ENCODE measurements around the gene C2CD2.
"Not testable (repeated sequence)": the region's sequence is repeated elsewhere in the genome, so short reads cannot be mapped to it uniquely, and the experiment has no call there.

Gene C2CD2

GRCh38 chr21:41957991-41958766 is 4.4 kb upstream of the C2CD2 start:
- peak; percentile 78 for DNase-seq (ENCODE audit: low spot score)

DNA sequence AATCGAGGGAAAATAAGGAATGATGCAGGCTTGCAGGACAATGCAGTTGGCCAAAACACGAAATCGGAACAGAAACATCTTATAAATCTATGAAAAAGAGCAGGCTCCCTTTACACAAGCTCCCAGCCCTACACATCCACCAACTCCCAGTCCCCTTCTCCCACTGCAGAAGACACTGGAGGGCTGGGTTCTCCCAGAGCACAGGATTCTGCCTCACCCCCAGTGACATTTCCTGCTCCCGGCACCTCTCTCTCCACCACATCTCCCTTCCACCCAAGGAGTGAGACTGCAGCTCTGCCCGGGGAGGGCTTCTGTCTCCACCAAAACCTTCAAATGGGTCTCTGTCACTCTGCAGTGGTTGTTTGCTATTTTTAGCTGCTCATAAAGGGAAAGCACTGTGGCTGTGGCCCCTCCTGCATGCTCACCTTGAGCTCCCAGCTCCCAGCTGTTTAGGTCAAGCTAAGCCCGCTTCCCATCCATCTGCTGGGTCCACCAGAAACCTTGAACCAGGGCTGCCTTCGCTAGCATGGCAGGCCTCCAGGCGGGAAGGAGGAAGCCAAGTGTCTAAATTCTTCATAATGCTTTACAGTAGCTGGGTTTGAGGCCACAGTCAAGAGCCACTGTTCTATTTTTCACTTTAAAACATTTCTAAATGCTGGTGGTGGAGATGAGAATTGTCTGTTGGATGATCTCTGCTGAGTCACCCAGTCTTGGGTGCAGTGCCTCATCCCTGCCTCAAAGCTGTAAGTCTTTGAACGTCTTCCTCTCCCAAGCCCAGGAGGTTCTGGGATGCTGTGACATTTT is 3.3 kb upstream of the C2CD2 start:
- peak; percentile 66 for DNase-seq (ENCODE audit: low spot score)

GRCh38 chr21:41955516-41955915 is 1.7 kb upstream of the C2CD2 start:
- DNase-seq (ENCODE audit: low spot score) = no peak

GRCh38 chr21:41954654-41955499 is 1.1 kb upstream of the C2CD2 start:
- no peak for DNase-seq (ENCODE audit: low spot score)

DNA sequence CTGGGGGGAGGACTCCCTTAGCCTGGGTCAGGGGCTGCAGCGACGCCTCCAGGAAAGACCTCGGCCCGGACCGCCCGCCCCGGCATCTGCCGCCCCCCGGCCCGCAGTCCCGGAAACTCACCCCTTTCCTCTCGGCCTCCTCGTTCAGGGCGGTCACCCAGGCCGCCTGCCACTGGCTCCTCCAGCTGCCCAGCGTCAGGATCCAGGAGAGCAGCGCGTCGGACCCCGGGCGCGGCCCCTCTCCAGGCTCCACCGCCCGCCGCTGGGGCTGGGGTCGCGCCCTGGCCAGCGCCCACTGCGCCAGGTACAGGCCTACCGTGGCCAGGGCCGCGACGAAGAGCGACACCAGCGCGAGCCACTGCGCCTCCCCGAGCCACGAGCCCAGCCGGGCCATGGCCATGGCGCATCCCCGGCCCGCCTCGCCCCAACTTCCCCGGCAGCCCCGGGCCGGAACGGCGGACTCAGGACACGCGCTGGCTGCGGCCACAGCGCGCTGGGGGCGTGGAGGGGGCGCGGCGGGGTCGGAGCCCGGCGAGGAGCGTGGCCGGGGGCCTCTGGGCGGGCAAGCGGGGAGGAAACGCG is 478 bp downstream of the C2CD2 start:
- DNase-seq (ENCODE audit: low spot score) = no peak

- no peak for DNase-seq (ENCODE audit: low spot score)
Measured at GRCh38 chr21:41952568-41953248, 1.1 kb downstream of the C2CD2 start.

GRCh38 chr21:41951876-41952567 is 1.8 kb downstream of the C2CD2 start:
- DNase-seq (ENCODE audit: low spot score) = no peak

DNA sequence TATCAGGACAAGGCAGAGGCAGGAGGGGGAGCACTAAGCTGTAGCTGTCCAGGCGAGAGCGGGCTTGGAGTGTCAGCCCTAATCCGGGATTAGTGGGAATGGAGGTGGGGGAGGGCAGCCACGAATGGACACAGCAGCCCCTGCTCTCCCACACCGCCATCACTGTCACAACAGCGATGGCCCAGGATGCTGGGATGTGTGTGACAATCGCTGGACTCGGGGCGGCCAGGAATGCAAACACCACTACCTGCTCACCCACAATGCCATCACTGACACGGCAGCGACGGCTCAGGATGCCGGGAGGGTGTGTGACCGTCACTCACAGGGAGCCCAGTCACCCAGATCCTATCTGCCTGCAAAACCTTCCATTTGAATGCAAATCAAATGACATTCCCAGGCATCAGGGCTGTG is 2.9 kb downstream of the C2CD2 start:
- no peak for DNase-seq (ENCODE audit: low spot score)

DNA sequence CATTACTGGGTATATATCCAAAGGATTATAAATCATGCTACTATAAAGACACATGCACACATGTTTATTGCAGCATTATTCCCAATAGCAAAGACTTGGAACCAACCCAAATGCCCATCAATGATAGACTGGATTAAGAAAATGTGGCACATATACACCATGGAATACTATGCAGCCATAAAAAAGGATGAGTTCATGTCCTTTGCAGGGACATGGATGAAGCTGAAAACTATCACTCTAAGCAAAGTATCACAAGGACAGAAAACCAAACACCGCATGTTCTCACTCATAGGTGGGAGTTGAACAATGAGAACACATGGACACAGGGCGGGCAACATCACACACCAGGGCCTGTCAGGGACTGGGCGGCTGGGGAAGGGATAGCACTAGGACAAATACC is 4.2 kb downstream of the C2CD2 start:
- not testable (repeated sequence) for DNase-seq (ENCODE audit: low spot score)

- no peak for DNase-seq (ENCODE audit: low spot score)
Measured at GRCh38 chr21:41948901-41949300, 4.9 kb downstream of the C2CD2 start.

- no peak for DNase-seq (ENCODE audit: low spot score)
Measured at GRCh38 chr21:41948078-41948895, 5.5 kb downstream of the C2CD2 start.

GRCh38 chr21:41945982-41946381 is 7.8 kb downstream of the C2CD2 start:
- no peak for DNase-seq (ENCODE audit: low spot score)

DNA sequence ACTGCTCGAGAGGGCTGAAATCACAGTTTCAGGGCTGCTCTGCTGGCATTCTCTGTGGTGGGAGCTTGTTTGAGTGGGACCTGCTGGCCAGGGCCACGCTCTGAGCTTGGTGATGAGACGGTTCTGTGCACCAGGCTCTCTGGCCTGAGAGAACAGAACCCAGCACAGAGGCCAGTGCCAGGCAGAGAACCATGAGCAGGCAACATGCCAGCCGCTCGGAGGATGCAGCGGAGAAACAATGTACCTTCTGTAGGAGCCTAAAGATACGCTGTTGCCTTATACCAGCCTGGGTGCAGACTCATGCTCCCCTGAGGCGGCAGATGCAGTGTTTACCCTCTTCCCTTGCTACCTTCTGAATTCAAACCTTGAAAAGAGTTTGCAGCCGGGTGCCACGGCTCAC is 10.0 kb downstream of the C2CD2 start:
- DNase-seq (ENCODE audit: low spot score) = no peak

- DNase-seq (ENCODE audit: low spot score) = no peak
Measured at GRCh38 chr21:41942457-41942856, 11.4 kb downstream of the C2CD2 start.

DNA sequence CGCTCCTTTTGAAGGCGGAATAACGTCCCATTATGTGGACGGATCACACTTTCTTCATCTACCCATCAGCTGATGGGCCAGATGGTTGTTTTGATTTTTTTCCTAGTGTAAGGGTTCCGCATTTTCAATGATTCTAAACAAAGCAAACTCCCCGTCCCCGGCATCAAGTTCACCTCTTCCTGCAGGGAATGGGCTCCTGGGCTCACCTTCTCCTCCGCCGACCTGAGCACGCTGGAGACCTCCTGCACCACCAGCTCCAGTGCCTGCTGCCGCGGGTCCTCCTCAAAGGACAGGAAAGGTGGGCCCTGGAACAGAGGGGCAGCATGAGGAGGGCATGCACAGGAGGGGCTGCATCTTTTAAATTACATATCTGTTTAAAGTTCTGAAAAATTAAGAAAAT is 11.9 kb downstream of the C2CD2 start:
- DNase-seq (ENCODE audit: low spot score) = no peak

DNA sequence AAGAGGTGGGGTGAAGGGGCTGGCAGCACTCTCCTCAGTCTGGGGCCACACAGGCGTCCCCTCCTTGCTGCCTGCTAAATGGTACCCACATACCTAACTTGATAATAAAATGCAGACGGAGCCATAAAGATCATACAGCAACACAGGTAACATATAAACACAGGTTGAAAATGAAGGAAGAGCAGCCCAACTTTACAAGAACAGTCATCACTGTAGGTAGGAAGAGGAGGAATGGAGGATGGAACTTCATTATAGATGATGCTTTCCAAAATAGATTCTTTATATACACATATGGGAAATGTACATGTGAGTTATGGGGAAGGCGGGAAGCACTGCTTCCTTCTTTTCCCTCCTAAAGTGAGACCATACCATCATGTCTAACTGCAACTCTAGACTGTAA is 13.4 kb downstream of the C2CD2 start:
- no peak for DNase-seq (ENCODE audit: low spot score)

GRCh38 chr21:41939391-41939790 is 14.4 kb downstream of the C2CD2 start:
- no peak for DNase-seq (ENCODE audit: low spot score)

GRCh38 chr21:41933313-41934079 is 20.3 kb downstream of the C2CD2 start:
- no peak for DNase-seq (ENCODE audit: low spot score)

Data from left forelimb (tissue), 1 donor.